Inferior parietal cortex (tissue), 1 donor: ENCODE results near the gene PLEKHG5.
"Not testable (repeated sequence)": the region's sequence is repeated elsewhere in the genome, so short reads cannot be mapped to it uniquely, and the experiment has no call there.

Source experiments
- DNase-seq: peaks from one replicate; pipeline ENCODE4 v3.0.0-alpha.2; 2016; ENCODE audit errors: extremely low spot score

Gene PLEKHG5

DNA sequence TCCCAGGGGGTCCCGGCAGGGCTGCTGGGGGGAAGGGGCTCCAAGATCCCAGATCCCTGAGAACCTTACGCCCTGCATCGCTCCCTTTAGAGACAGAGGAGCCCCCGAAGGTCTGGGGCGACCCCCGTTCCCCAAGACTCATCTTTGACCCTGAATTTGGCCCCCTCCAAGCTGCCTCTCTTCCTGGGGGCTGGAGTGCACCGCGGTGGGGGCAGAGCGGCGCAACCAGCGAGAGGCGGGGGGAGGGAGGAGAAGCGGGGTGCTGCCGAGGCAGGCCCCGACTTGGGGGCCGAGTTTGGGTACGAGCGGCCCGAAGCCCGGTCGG, 5.4 kb upstream of the PLEKHG5 start:
- no peak for DNase-seq

DNA sequence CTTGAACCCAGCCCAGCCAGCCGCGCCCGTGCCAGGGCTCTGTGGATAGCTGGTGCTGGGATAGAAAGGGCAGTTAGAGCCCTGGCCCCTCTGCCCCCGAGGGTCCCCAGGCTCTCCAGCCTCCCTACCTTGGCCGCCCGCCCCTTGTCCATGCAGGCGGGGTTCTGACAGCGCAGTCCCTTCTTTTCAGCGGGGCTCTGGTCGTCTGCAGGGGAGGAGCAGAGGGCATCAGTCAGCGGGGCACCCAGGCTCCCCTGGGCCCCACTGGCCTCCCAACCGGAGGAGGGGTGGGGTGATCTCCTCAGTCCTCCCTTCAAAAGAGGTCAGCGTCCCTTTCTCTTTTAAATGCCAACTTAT, 4.9 kb upstream of the PLEKHG5 start:
- no peak for DNase-seq

DNA sequence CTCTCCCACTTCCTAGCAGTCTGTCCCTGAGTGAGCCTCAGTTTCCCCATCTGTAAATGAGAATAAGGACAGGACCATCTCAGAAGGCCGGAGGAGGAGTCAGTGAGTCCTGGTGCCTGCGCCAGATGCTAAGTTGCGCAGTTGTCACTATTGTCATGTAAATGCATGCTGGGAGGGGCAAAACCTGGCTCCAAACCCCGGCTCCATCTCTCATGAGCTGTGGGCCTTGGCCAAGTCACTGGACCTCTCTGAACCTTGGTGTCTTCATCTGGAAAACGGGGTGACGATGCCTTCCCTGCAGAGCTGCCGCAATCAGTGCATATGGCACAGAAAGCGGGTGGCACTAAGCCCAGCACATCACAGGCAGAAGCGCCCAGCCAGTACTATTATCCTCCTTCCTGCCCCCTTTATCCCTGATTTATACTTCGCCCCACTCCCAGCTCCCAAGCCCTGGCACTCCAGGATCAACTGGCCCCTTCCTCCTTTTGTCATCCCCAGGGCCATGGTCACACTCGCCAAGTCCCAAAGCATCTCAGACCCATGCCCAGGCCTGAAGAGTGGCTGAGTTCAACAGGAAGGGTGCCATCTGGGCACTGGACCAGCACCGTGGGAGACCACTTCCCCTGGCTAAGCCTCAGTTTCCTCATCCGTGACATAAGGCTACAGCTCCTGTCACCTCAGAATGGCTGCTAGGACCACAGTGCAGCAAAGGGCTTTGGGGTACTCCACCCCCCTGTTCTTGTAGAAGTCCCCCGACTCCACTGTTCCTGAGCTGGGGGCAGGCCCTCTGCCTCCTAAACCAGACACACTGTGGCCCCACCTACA, 4.3 kb upstream of the PLEKHG5 start:
- DNase-seq = no peak

DNA sequence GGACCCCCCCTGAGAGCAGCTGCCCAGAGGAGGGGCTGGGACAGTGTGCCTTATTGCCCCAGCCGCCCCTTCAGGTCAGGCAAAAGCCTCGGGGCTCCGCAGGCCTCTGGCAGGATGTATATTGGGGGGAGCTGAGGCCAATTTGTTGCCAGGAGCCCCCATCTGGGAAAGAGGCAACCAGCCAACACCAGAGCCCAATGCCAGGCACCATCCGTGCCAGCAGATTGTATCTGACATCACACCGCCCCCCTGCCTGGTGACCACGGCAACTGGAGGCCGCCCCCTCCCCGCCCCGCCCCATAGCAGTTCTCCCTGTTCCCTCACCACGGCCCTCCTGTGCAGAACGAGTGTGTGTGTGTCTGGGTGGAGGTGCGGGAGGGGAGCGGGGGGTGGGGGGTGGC, 3.6 kb upstream of the PLEKHG5 start:
- DNase-seq = no peak

DNA sequence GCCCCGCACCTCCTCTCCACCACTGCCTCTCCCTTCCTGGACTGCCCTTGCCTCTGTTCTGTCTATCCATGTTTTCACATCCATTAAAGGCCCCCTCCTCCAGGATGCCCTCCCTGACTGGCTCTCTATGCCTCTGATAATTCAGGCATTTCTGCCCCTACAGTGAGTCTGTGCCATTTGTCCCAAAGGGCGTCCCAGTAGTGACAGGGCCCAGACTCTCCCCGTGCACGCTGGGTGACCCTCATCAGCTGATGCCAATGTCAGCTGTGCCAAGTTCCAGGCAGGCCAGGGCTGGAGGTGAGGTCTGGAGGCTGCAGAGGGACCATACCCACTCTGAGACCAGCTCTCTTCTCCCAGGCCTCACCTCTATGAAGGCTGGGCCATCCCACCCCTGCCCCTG, 3.2 kb upstream of the PLEKHG5 start:
- no peak for DNase-seq

DNA sequence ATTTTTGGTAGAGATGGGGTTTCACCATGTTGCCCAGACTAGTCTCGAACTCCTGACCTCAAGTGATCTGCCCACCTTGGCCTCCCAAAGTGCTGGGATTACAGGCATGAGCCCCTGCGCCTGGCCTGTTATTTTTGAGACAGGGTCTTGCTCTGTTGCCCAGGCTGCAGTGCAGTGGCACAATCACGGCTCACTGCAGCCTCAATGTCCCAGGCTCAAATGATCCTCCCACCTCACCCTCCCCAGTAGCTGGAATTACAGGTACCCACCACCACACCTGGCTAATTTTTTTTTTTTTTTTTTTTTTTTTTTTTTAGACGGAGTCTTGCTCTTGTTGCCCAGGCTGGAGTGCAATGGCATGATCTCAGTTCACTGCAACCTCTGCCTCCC, 2.4 kb upstream of the PLEKHG5 start:
- DNase-seq = not testable (repeated sequence)

DNA sequence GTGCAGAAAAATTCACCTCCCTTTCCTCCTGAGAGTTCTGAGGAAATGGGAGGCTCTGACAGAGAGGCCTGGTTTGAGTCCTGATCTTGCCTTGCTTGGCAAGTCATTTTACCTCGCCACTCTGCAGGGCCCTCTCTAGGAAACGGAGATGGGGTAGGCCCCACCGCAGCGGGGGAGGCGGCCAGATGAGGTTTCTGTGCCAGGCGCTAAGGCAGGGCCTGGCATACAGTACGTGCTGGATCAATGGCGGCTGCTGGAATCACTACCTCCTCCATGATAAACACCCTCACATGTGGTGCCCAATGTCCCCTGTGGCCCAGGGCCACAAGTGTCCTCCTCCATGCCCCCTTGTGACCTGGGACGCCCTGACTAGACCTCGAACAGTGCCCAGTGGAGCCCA, 499 bp upstream of the PLEKHG5 start:
- no peak for DNase-seq

DNA sequence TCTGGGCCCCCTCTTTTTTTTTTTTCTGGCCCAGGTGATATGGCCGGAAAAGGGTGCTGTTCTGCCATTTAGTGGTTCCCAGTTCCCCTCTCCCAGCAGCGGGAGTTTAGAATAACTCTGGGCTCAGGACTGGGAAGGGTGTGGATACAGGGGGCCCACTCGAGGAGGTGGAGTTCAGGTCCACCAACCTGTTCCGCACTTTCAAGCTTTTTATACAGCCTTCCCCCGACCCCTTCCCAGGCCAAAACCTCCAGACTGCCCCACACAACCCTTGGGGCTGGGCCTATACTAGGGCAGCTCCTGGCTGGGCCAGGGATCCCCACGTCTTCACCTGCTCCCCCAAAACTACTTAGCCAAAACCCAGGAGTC, 402 bp downstream of the PLEKHG5 start:
- DNase-seq = no peak

DNA sequence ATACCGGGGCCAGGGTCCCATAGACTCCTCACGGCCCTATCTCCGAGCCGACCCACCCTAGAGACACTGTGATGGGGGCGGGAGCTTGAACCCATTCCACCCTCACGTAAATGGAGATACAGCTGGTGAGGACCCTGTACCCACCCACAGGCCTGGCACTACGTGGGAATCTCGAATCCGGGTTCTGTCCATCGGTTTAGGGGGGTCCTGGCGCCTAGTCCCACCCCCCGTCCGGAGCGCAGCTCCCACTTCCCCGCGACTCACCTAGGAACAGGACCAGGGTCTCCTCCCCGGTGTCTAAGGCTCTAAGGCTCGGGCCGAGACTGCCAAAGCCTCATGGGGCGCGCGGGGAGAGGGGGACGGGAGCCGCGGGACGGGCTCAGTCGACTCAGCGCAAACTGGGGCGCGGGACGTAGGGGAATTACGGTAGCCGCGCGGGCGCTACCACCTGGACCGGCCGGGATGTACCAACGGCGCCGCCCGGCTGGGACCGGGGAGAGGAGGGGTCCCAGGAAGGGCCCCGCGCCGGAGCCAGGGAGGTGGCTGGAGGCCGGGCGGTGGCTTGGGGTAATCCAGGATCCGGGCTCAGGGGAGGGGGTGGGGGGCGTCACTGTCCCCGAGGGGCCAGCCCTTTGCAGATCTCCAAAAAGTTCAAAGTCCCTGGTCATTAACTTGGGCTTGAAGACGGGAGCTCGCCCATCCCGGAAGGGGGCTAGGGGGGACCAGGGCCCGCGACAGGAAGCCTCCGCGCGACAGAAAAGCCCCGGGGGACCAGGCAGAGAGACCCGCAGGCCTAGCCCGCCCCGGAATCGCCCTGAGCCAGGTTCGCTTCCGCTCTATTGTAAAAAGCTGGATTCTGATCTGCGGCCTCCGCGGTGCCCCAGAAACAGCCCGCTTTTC, 1.0 kb downstream of the PLEKHG5 start:
- no peak for DNase-seq

DNA sequence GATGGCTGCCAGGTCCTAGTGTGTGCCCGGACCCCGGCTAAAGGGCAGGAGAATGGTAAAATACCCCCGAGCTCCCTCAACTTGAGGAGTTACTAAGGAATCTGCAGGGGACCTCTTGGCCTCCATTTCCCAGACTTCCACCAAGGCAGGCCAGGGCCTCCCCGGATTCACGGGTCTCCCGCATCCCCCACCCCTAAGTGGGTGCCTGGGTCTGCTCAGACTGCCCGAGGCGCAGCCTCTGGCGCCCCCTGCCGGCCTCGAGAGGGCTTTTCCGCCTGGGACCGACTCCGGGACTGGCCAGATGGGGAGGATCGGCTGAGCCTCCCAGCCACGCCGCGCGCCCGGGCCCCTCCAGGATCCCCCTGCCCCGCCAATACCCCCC, 1.7 kb downstream of the PLEKHG5 start:
- peak; percentile 69 for DNase-seq

DNA sequence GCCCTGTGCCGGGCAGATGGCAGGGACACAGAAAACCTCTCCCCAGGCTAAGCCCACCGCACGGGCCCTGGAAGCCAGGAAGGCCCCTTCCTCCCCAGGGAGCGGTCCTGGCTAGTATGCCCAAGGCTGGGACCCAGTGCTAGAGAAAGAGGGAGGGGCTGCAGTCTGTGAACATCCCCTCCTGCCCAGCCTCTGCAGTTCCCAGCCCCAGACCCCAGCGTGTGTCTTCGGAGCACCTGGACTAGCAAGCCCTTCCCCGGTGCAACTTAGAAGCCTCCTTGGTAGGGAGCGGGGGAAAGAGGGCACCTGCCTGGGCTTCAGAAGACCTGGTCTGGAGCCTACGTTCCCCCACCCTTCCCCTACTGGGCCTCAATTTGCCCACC, 2.1 kb downstream of the PLEKHG5 start:
- DNase-seq = no peak

DNA sequence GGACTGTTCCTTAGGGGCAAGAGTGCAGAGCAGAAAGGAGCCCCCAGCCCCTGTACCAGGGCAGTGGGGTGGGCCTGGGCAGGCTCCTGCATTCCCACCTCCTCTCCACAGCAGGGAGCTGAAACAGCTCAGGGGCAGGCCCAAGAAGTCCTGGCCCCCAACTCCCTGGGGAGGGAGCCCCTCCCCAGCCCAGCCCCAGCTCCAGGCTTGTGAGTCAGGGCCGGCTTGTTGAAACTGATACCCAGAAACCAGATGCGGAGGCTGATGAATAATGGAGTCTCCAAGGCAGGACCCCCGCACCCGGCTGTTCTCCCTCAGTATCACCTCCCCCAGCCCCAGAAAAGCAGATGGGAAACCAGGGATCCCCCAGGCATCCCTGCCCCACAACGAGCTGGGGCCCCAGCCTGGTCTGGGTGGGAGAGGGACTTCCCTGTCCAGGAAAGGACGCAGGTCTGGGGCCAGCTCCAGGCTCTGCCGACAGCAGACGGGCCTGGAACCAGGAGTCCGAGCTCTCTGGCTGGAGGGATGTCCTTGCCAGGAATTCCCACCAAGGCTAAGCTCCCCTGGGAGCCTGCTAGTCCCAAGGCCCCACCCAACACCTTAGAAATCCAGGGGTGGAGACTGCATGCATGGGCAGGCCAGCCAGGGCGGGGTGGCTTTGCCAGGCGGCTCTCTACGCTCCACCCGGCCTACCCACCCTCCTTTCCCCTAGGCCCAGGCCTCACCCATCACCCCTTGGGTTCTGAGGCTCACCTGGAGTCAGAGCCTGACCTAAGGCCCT, 2.7 kb downstream of the PLEKHG5 start:
- DNase-seq = no peak

DNA sequence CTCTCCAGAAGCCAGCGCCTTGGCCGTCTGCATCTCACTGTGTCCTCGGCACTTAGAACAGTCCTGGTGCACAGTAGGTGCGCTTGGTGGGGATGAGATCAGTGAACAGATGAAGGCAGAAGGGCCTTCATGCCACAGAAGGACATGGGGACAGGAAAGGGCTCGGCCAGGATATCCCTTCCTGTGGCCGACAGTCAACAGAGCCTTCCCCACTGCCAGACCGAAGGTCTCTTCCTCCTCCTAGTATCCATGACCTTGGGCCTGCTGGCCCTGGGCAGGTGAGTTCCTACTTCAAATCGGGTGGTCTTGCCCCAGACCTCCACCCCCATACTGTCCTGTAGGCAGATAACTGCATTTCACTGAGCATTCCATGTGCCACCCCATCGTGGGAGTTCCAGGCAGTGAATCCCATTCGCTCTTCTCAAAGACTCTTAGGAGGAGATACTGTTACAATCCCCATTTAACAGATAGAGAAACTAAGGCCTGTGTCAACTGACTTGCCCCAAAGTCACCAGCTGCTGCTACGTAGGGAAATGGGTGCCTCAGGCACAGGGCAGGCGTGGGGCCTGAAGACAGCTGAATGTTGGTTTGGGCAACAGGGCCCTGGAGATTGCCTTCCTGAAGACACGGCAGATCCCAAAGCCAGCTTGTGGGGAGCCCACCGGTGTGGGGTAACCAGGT, 3.5 kb downstream of the PLEKHG5 start:
- no peak for DNase-seq

DNA sequence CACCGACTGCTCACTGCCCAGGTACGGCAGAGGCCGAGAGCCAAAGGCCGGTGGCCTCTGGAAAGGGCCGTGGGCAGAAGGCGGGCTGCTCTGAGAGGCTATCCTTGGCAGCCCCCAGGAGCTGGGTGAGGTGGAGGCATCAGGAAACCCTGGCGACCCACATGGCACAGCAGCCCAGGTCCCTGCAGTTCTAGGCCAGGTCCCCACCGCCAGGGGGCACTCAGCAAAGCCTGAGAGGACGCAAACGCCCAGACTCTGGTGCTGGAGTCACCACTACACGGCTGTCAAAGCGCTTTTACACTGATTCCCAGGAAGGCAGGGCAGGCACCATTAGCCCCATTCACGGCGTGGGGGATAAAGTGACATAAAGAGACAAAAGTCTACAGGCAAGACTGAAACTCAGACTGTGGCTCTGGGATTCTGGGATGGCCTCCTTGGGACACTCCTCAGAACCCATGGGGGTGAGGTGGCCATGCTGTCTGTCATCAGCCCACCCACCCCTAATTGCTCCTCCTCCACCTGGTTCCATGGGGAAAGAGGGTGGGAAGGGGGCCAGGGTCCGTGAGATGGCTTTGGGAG, 4.9 kb downstream of the PLEKHG5 start:
- DNase-seq = peak; percentile 83

DNA sequence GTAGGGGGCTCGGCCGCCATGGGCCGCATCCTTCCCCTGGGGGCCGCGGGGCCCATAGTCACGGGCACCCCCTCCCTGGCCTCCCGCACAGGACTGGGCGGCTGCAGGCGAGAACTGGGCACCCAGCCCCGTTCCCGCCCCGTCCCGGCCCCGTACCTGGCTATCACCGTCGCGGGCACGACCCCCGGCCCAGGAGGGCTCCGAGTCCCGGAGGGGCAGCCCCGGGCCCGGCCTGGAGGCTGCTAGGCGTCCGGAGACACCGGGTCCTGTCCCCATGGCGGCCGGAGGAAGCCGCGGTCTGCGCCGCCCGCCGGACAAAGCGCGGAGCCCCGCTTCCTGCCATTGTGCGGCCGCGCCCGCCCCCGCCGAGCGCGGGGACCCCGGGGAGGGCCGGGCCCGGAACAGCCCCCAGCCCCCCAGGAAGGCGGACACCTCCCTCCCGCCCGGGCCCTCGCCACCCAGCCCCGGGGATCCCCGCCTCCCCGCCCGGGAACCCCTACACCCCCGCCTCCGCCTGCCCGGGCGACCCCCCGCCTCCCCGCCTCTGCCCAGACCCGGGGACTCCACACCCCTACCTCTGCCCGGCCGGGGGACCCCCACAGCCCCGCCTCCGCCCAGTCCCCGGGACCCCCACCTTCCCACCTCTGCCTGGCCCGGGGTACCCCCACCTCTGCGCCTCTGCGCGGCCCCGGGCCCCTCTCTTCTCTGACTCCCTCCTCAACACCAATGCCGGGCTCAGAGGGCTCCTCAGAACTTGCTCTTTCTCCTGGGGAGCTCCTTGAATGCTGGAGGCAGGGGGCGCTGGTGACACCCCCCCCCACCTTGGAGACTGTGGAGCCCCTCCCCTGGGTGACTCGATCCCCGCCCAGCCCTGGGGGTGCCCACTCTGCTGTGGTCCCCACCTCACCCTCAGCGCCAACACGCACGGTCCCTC, 6.0 kb downstream of the PLEKHG5 start:
- no peak for DNase-seq

DNA sequence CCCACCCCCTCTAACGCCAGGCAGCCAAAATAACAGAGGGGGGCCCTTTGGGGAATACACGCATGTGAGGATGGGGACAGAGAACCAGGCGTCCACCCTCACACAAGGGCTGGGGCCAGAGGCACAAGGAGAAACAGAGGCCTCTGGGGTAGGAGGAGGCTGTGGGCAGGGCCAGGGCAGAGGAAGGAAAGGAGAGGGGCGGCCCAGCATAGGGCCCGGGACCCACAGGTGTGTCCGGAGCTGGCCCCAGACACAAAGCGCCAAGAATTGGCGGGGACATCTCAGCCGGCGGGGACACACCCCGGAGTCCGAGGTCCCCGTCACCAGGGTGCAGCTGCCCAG, 6.7 kb downstream of the PLEKHG5 start:
- no peak for DNase-seq

DNA sequence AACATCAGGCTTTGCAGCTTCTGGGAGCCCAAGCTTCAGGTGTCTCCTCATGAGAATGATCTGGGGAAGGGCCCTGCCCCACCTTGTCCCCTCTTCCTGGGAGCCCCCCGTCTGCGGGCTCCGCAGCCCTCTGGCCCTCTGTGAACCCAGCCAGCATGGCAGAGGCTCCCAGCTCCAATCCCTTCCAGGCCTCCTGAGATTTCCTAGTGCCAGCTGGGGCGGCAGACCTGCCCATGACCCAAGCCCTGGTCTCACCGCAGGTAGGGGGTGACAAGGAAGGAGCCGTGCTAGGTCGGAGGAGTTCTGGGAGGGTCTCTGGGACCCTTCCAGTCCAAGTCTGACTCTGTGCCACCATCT, 7.7 kb downstream of the PLEKHG5 start:
- no peak for DNase-seq

DNA sequence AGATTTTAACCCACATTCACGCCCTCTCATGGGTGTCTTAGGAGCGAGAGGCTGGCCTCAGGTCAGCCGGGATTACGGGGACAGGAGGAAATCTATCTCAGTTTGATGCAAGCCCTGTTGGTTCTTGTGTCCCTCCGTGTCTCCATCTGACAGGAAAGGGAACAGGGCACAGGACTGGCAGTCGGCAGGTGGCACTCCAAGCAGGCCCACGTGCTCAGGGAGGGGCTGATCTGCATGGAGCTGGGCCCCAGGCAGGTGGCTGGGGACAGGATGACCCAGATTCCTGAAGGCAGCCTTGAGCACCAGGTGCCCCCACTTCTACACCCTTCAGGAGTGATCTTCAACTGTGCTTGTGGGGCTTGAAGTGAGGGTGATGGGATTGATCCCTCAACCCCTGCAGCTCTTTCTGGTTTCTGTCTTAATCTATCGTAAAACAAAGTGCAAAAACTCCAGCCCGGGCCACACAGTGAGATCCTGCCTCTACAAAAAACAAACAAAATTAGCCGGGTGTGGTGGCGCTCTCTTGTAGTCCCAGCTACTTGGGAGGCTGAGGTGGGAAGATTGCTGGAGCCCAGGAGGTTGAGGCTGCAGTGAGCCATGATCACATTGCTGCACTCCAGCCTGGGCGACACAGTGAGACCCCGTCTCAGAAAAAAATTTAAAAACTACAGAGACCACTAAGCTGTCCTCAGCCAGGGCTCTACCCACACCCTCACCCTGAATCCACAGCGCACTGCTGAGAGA, 8.3 kb downstream of the PLEKHG5 start:
- DNase-seq = no peak

DNA sequence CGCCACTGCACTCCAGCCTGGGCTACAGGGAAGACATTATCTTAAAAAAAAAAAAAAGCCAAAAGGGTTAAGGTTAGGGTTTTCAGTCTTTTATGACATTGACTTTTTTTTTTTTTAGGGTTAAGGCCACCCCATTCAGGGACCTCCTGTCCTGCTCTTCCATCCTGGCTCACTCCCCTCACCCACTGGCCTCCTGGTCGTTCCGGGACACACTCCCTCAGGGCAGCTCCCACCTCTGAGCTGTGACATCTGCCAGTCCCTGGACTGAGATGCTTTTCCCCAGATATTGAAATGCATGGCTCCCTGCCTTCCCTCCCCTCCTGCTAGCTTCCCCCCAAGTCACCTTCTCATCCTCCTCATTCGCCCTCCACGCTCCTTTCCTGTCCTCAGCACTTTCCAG, 9.6 kb downstream of the PLEKHG5 start:
- DNase-seq = no peak
